GM10847 (cell line): ENCODE measurements around the gene LYPD8.

Experiments used
- POLR2A ChIP-seq: IDR thresholded peaks from 2 replicates; pipeline ENCODE4 v1.6.1; 2011; ENCODE audit not compliant: insufficient read length; ENCODE audit errors: extremely low read depth

LYPD8 gene, protein sequence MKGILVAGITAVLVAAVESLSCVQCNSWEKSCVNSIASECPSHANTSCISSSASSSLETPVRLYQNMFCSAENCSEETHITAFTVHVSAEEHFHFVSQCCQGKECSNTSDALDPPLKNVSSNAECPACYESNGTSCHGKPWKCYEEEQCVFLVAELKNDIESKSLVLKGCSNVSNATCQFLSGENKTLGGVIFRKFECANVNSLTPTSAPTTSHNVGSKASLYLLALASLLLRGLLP

DNA sequence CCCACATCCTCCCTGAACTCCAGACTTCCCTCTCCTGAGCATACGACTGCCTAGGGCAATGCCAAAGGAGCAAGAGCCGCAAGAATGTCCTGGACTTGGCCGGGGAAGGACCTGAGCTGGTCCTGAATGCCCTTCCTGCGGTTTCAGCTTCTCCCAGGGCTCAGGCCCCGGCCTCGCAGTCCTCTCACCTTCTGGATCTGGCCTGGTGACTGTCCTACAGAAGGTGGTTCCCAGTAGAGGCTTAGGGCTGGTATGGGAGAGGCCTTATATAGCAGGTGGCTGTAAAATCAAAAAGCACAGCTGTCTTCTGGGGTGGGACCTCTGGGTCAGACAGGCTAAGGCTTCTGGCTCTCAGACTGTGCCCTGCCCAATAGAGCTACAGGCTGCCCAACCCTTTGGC is at the start of gene LYPD8:
LYPD8 (minus strand) TSS at position 243 of the 400 bp plus-strand sequence. CDS start 4,678 bp downstream, outside the sequence.
- no peak for TF ChIP-seq POLR2A

DNA sequence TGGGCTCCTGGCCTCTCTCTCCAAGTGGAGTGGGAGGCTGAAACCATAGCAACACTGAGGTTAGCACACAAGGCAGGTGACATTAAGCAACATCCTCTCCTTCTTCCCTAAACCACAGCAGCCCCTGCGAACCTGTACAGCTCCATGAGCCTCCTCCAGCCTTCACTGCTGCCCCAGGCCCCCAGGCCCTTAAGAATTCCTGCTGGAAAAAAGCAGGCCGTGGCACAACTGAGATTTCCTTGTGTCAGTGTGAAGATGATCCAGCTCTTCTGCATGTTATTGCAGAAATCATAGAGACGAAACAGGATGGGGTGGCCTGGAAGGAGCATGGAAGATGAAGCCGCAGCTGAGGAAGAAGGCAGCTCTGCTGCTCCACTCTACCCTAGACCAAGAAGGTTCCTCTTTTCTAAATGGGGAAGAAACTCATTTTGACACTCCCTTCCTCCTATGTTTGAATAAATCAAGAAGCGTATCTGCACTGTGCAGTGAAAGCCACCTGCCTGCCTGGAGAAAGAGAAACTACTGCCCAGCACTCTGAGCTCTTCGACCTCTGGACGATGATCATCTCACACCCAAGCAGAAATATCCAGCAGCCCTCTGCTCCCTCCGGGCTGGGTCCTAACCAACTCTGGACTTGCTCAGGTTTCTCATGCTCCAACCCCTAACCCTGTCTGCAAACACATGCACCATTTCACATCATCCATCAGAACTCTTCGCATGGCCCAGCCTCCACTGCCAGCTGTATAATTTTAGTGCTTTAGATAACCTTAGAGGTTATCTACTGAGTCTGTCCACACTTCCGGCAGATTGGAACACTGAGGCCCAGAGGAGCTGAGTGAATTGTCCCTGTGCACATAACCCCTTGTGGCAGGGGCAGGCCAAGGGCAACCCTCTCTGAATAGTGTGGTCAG is 49.5 kb upstream of the LYPD8 start:
- no peak for TF ChIP-seq POLR2A

DNA sequence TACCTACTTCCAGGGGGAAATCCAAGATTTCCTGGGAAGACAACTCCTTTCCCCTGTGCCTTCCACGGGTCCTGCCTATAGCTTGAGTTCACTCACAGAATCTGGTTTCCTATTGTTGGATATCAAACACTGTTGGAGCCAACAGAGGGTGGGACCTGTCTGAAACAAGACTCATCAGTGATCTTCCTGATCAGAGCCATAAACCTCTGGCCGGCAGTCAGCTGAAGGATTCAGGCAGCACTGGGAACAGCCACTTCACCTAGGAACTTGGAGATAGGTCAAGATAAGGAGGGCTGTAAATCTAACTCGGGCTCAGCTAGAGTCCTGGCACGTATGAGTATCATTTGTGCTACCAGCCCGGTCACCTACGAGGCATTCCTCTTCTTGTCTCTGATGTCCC is 46.9 kb upstream of the LYPD8 start:
- TF ChIP-seq POLR2A, result no peak

DNA sequence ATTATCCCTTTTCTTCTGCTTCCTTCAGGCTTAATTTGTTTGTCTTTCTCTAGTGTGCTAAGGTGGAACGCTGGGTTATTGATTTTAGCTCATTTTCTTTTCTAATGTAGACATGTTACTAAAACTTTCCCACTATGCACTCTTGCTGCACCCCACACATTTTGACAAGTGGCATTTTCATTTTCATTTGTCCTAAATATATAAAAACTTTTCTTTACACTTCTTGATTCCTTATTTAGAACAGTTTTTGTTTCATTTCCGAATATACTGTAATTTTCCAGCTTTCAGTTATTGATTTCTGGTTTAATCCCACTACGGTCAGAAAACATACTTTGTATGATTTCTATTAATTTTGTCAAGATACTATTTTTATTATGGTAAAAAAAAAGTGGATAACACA is 44.9 kb upstream of the LYPD8 start:
- TF ChIP-seq POLR2A, result no peak

DNA sequence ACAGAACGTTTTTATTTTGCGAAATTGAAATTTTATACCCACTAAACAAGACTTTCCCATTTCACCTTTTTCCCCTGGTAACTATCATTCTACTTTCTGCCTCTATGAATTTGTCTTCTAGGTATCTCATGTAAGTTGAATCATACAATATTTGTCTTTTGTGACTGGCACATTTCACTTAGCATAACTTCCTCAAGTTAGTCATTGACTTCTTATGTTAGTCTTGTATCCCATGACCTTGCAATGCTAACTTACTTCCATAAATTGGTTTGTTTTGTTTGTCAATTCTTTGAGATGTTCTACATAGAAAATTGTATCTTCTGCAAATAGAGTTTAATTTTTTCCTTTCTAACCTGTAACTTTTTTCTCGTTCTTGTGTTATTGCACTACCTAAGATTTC is 43.2 kb upstream of the LYPD8 start:
- TF ChIP-seq POLR2A, result no peak

DNA sequence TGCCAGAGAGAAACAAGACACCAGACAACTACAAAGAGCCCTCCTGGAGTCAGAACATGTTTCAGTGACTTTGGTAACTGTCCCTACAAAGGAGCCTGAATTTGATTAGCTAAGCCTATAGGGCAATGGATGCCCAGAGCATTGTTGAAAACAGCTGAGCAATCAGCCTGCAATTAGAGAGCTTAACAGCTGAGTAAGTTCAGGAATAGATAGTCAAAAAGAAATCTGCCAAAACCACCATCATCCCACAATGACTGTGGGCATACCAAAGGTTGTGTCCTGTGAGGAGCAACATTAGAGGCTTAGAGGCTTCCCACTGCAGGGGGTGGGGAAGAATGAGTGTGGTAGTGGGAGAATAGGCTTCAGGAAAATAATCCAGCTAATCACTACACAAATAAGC is 38.0 kb upstream of the LYPD8 start:
- TF ChIP-seq POLR2A, result no peak

DNA sequence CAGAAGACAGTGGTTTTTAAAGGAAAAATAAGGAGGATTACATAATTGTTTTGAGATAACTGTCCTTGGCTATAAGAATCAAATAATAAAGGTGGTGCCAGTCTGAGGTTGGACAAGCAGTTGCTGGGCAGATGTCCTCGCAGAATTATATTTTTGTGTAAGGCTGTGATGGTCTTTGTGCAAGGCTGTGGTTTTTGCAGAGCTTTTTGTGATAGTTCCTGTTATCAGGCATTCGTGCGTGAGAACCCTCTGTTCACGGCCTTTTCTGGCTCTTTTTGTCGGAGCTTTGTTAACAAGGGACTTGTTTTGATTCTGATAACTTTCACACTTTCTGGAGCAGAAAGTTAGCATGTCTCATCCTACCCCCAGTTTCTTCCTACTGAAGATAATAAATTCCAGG is 36.8 kb upstream of the LYPD8 start:
- no peak for TF ChIP-seq POLR2A

DNA sequence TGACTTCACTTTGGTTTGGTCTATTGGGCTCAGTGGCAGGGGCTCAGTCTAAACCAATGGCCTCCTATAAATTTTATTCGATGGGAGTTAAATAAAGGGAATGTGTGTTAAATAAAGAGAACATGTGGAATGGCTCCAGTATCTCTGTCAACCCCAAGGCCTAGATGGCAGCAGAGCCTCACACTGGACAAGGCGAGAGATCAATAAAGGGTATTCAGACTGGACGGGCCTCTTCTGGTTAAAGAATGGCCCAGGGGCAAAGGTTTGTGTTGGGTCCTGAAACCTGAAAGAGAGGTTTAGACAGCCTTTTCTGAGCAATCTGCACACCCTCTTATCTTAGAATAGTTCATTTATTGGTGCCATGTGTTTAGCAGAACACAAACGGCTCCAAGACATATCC is 35.5 kb upstream of the LYPD8 start:
- no peak for TF ChIP-seq POLR2A

DNA sequence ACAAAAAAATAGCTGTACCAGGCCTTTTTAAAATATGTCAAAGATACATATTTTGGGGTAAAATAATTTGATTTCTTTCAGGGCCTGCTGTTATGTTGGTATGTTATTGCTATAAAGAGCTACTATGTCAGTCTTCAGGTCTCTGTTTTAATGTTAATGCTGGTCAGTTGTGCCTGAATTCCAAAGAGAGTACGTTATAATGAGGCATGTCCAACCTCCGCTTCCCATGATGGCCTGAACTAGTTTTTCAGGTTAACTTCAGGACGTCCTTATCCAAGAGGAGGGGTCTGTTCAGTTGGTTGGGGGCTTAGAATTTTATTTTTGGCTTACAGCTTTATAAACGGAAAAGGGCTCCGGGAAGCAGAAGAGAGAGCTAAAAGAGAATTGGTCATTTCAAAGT is 34.9 kb upstream of the LYPD8 start:
- TF ChIP-seq POLR2A, result no peak

DNA sequence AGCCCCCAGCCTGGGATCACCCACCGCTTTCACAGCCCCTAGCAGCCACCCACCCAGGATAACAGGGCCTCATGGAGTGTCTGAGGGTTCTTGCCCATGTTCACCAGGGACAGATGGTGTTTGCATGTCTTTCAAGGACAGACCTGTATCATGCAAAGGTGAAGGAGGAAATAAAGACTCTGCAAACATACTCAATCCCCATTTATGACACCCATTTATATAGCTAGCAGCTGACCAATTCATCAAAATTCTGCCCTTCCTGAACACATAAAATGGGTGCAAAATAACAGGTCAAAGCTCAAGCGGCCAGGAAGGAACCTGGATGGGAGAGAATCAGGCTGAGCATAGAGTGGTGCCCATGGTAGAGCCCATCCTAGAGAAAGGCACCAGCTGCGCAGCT is 32.8 kb upstream of the LYPD8 start:
- TF ChIP-seq POLR2A, result no peak

DNA sequence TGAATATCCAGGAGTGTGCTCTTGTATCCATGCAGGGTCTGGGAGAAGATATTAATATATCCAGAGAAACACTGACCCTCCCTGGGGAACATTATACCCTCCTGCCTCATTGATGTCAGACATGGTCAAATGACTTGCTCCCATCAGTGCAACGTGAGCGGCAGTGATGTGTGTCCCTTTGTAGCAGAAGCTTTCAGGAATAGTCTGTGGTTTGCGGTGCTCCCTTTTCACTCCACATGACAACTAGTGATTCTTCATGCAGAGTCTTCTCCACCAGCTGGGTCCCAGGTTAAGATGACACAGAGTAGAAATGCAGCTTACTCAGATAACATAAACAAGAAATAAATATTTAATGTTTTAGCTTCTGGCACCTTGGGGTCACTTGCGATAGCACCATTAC is 31.9 kb upstream of the LYPD8 start:
- TF ChIP-seq POLR2A, result no peak

DNA sequence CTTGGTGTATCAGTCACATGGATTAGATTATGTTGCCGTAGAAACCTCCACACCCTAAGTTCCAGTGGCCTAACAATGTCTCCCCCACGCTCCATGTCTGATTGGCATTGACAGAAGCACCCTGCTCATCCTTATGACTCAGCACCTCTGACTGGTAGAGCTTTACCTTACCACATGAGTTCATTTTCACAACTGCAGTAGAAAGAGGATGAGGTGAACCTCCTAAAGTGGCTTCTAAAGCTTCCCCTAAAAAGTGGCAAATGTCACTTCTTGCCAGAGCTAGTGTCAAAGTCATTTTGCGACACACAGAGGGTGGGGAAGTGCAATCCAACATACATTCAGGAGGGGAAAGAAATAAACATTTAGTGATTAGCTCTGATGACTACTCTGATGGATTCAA is 30.6 kb upstream of the LYPD8 start:
- no peak for TF ChIP-seq POLR2A

DNA sequence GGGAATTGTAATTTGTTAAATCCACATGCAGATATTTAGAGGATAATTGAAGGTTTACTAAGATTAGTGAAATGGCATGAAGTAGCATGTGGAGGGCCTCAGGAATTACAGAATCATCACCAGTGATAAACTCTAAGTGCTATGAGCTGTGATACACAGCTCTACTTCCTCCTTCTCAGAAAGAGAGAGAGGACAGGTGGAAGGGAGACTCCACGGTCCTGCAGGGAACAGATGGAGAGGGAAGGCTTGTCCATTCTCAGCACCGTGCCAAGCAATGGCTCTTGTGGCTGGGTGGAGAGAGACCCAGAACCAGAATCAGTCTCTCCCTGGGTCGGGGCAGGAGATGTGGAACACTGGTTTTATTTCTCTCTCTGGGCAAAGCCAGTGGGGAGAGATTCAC is 27.8 kb upstream of the LYPD8 start:
- no peak for TF ChIP-seq POLR2A

DNA sequence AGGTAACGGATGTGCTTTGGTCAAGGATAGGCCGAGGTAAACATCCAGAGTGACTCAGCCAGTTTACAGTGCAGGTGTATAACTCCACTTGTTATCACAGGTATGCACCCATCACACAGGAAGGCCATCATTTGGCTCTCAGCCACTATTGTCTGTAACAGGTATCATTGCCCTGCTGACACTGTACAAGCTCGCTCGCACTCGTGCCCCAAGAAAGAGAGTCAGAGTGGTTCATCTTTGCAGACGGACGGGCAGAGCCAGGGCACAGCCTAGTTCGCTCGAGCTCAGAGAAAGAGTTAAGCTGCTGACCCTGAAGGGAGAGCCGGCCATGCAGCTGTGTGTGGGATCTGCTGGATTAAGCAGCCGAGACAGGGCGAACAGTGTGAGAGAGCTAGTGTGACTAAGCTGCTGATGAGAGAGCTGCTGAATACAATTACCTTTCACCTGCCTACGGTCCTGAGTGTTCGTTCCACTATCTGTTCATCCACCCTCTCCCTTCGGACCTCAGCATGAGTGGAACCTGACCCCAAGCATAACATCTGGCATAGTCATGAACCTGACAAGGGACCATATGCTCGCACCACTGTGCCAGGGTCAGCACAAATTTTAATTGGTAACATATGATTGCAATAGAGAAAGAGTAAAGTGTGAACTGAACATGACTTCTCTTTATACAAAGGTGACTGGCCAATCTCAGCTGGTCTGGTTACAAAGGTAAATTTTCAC is 27.0 kb upstream of the LYPD8 start:
- TF ChIP-seq POLR2A, result no peak

DNA sequence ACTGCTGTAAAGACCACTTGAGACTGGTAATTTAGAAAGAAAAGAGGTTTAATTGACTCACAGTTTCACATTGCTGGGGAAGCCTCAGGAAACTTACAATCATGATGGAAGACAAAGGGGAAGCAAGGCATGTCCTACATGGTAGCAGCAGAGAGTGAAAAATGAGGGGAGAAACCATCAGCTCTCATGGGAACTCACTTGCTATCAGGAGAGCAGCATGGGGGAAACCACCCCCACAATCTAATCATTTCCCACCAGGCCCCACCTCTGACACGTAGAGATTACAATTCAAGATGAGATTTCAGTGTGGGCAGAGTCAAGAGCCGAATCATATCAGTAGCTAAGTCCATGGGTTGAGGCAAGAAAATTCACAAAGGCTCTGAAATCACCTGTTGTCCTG is 23.8 kb upstream of the LYPD8 start:
- TF ChIP-seq POLR2A, result no peak

DNA sequence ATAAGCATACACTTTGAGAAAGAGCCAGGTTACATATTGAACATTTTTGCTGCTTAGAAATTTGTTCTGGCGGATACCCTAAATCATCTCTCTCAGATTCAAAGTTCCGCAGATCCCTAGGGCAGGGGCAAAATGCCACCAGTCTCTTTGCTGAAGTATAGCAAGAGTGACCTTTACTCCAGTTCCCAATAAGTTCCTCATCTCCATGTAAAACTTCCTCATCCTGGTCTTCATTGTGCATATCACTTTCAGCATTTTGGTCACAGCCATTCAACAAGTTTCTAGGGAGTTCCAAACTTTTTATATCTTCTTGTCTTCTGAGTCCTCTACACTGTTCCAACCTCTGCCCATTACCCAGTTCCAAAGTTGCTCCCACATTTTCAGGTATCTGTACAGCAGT is 23.3 kb upstream of the LYPD8 start:
- no peak for TF ChIP-seq POLR2A
